Measurements from ENCODE around the gene MILR1.

Gene MILR1

DNA sequence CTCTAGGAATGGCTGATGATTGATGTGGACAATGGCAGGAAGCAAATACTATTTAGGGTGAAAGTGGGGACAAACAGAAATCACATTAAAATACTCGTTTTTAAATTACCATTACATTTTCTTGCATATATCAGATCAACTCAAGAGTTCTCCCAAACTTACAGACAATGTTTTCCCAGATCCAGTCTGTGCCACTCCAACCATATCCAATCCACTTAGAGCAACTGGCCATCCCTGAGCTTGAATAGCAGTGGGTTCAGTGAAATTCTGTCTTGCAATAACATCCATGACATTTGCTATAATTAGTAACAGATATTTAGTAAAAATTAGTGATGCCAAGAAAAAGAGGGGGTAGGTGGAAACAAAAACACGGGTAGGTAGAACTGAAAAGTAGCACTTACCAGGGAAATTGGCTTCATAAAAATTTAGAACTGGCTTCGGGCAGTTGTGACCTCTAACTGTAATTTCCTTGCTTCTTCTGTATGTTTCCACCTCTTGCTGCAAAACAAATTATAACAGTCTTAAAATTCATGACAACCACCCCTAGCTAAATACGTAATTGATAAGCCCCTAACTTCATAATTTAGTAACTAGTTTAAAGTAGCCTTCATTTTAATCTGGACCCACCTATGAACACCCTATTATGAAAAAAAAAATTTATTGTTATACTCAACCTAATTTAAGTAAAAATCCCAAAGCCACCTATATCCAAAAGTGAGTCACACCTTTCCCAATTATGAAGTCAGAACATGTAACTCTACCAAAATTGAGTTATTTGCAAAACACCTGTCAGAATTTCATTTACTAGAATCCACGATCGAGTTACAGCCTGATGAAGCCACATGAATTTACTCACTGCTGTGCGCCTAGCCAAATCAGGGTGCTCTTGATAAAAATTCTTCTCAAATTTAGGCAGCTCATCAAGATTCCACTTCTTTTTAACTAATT lies 55.2 kb downstream of the MILR1 start:
- DNase-seq, result no peak

DNA sequence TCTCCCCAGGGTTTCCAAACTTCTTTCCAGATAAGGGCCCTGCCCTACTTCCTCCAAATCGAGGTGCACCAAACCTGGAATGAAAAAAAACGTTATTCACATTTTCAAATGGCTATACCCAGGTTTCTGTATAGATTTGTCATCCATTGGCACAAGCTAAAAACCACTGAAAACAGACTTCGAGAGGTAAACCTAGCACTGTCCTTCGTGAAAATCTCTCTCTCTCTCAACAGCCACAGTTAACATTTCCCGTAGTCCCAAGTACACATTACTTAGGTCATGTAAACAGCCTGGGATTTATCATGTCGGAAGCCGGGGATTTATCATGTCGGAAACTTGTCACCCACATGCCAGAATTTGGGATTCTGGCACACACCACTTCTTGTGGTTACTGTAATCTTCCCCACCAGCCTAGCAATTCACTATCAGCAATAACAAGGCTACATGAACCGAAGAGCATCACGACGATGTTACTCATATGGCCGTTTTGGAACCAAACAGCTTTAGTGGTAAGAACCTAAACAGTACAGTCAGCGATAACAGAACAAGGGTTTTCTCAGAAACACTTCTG lies 55.9 kb downstream of the MILR1 start:
- DNase-seq, result no peak

DNA sequence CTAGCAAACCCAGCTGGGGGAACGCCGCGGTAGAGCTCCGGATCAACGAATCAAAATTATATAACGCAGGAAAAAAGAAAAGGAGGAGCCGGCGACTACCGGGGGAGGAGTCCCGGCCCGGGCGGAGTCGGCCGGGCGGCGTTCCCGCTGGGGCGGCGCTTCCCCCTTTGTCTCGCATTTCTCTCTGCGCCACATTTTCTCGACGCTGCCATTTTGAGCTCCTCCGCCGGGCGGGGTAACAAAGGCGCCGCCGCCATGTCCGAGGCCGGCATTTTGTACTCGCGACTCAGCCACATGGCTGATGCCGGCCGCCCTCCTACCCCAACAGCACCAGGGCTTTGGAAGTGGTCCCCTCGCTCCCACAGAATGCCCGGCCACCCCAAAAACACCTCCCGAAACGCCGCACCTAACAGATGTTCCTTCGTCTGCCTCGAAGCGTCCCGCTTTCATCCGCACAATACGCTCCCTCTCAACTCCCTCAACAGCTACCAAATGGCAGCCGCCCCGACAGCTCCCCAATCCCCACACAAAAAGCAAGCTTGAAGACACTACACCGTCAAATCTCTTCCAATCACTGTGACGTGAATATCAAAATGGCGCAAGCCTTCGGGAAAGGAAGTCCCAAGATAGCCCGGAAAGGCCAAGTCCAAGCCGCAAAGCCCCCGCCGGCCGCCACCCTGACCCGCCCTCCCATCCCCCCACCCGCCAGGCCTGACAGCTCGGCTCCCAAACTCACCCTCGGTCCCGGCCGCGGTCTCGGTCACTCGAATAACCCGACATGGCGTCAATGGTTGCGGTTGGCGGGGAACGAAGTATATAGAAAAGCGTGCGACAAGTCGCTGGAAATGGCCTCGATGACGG lies 56.7 kb downstream of the MILR1 start:
- DNase-seq, result peak; percentile 78 to 87

DNA sequence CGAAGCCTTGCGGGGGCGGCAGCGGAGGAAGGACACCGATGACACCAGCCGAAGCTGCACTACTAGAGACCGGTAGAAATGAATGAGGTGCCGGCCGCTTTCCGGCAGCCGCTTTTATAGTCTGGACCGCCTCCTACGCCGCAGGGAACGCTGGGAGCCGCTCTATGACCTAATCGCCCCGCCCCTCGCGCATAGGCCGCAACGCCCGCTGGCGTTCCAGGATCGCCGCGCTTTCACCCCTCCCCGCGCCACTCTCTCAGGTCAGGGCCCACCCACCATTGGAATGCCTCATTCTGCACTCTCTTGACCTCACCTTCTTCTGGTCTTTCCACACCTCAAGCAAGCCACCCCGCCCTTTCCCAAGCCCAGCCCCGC lies 57.3 kb downstream of the MILR1 start, which contains the start of gene DDX5:
DDX5 (minus strand) TSS at position 89 of the 375 bp plus-strand sequence. CDS start 170 bp downstream, outside the sequence.
- DNase-seq, result peak; percentile 96 to 97

DNA sequence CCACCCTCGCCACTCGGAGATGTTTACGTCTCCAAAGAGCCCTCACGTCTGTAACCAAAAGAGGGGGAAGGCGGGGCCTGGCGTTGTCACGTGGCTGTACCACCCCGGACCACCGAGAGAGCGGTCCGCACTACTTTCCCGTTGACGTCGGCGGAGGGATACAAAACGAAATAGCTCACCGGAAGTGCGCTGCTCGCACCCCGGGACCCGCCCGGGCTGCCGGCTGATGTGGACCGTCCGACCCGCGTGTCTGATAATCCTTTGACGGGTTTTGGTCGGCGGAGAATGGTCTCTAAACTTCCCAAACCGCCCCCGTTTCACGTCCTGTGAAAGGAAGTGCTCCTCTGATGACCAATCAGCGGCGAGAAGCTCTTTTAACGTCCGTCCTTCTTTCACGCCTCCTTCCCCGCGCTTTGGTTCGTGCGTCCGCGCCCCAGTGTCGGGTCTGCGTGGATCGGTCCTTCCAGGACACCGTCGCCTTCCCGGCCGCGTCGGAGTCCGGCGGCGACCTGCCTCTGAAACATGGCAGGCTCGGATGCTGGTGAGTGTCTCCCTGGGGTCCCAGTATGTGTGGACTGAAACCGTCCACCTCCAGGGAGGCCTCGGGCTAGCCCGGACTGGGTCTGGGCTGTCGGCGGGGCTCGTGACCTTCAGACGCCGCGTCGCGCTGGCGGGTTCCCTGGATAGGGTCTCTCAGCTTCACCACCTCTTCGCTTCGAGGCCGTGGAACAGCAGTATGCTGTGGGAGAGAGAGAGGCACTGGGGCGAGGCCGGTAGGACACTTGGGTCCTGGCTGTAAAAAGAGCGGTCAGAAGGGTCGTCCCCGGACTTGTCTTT lies 57.9 kb downstream of the MILR1 start, which contains the start of gene CEP95:
CEP95 (plus strand) TSS at position 402 of the 837 bp plus-strand sequence; CDS start at position 523, 121 bp downstream.
- peak; percentile 96 to 97 for DNase-seq

DNA sequence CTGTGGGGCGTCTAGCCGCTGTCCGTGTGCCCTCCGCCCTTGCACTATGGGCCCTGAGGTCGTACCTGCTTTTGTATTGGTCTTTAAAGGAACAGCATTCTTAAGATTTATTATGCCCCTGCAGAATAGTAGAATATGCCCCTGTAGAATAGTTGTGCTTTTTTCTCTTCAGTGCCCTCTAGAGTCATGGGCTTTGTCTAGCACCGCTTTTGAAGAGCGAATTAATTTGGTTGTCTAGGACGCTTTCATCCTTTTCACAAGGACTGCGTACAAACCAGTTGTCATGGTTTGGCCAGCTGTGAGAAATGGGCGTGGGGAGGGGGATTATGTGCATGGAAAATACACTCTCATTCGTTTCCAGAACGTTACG lies 58.5 kb downstream of the MILR1 start:
- peak in 1 of 2 donors; percentile 78 for DNase-seq

DNA sequence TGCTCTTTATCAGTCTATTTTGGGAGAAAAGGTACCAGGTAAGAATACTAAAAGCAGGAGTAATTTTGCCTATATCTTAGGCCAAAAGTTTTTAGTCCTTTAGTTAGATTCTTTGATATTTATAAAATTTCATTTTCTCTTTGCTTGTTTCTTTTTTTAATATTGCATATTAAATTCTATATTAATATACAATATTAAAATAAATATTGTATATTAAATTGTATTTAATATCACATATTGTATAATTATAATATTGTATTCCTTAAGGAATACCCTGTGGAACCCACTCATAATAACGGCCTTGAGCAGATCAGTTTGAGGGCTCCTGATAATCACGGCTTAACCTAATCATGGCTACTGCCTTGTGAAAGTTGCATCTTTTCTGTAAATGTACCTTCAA lies 59.8 kb downstream of the MILR1 start:
- DNase-seq, result no peak

DNA sequence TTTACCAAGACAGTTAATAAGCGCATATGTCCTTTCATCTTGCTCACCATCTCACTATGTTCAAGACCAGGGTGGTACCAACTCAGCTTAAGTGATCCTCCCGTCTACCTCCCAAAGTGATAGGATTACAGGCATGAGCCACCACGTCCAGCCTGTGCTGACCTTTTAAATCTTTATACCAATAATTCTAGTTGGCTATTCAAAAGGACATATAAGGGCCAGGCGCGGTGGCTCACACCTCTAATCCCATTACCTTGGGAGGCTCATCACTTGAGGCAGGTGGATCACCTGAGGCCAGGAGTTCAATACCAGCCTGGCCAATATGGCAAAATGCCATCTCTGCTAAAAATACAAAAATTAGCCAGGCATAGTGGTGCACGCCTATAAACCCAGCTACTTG lies 60.3 kb downstream of the MILR1 start:
- DNase-seq, result no peak

DNA sequence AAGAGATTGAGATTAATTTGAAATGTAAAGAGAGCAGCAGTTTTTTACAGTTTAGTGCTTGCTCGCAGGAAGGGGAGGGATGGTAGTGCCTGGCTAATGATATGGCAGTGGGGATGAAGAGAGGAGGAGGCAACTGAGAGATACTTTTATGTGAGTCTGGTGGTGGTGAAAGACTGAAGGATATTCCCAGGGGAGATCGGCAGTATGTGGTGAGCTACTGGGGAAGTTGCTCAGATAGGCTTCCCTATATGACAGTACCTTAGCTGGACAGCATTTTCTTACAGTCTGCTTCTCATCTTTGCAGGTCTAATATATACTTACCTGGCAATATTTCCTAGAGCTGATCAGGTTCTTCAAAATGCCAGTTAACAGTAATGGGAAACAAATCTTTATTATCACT lies 66.5 kb downstream of the MILR1 start:
- no peak for DNase-seq

DNA sequence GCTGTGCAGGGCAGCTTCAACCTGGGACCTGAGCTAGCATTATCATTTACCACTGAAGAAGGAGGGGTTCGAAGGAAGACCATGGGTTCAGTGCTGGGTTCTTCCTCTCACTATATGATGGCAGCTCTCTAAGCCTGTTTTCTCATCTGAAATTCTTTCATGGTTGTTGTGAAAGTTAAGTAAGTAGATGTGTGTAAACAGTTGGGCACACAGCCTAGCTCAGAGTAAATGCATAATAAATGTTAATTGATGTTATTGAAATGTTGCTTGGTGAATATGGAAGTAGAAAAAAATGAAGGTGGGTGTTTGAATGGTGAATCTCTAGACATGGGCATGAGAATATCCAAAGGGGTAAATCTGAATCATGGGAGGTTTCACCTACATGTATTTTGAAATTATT lies 66.9 kb downstream of the MILR1 start:
- no peak for DNase-seq

Data from hippocampal formation (tissue), 2 donors.